ENCODE data around the gene SNX25.

The SNX25 gene

GRCh38 chr4:185339941-185340340 lies 130.5 kb downstream of the SNX25 start:
- no peak for DNase-seq (ENCODE audit: low read depth in 2 of 2)
- TF ChIP-seq CTCF (IDR thresholded peaks at IDR 0.05; ENCODE audit: low read depth, low read length): no peak

GRCh38 chr4:185341377-185341776 lies 132.0 kb downstream of the SNX25 start:
- H3K4me3 ChIP-seq (replicated peaks in 1 of 2; ENCODE audit: low read depth in 2 of 2, low read length in 2 of 2): no peak overlapping the region
- TF ChIP-seq CTCF (IDR thresholded peaks at IDR 0.05; ENCODE audit: low read depth, low read length): no peak
- DNase-seq (ENCODE audit: low read depth in 2 of 2): no peak

More at GRCh38 chr4:185339941-185340340, 130.5 kb downstream of the SNX25 start:
- H3K4me3 ChIP-seq (replicated peaks in 1 of 2; ENCODE audit: low read depth in 2 of 2, low read length in 2 of 2): no peak overlapping the region

GRCh38 chr4:185341841-185342240 lies 132.4 kb downstream of the SNX25 start:
- no peak for DNase-seq (ENCODE audit: low read depth in 2 of 2)
- H3K4me3 ChIP-seq (replicated peaks in 1 of 2; ENCODE audit: low read depth in 2 of 2, low read length in 2 of 2): no peak overlapping the region
- TF ChIP-seq CTCF (IDR thresholded peaks at IDR 0.05; ENCODE audit: low read depth, low read length): no peak

GRCh38 chr4:185343726-185344581 lies 134.6 kb downstream of the SNX25 start:
- peak; percentile 62 to 82 for DNase-seq (ENCODE audit: low read depth in 2 of 2)
- no peak for TF ChIP-seq CTCF (IDR thresholded peaks at IDR 0.05; ENCODE audit: low read depth, low read length)
- peak overlapping the region in 1 of 2 donors; percentile 2 for H3K4me3 ChIP-seq (replicated peaks in 1 of 2; ENCODE audit: low read depth in 2 of 2, low read length in 2 of 2)

GRCh38 chr4:185344743-185345538 lies 135.5 kb downstream of the SNX25 start:
- no peak for TF ChIP-seq CTCF (IDR thresholded peaks at IDR 0.05; ENCODE audit: low read depth, low read length)
- no peak overlapping the region for H3K4me3 ChIP-seq (replicated peaks in 1 of 2; ENCODE audit: low read depth in 2 of 2, low read length in 2 of 2)
- peak; percentile 10 to 35 for DNase-seq (ENCODE audit: low read depth in 2 of 2)

GRCh38 chr4:185346975-185347601 lies 137.7 kb downstream of the SNX25 start:
- peak; percentile 10 to 67 for DNase-seq (ENCODE audit: low read depth in 2 of 2)
- no peak overlapping the region for H3K4me3 ChIP-seq (replicated peaks in 1 of 2; ENCODE audit: low read depth in 2 of 2, low read length in 2 of 2)
- no peak for TF ChIP-seq CTCF (IDR thresholded peaks at IDR 0.05; ENCODE audit: low read depth, low read length)
